ENCODE measurements around the gene PRKRA.

GRCh38 chr2:178436662-178437061 is 14.3 kb downstream of the PRKRA start:
- TF ChIP-seq CTCF (IDR thresholded peaks at IDR 0.05) (no peak), POLR2A (IDR thresholded peaks at IDR 0.05) (no peak)
